ENCODE measurements around the gene ZNF83. TPM values are rescaled to one million over a fixed set of nuclear protein-coding genes. Genes with fewer than 3 reads are reported as not detected.

ZNF83 gene
- total and polyA plus RNA-seq, 7 experiments from 2014 or later, result 17.2 to 113 (median 62.5) TPM

GRCh38 chr19:52673014-52673413 lies 34.9 kb upstream of the ZNF83 start:
- no peaks in the 10 kb centered on the region for H3K9me3 ChIP-seq (ENCODE audit: control insufficient read depth in 2 of 3, low read length in 3 of 3)
- peaks cover 6 to 32% (median 16%) of the 10 kb centered on the region in 7 donors for H3K4me1 Mint-ChIP-seq
- H3K36me3 ChIP-seq (ENCODE audit: control insufficient read depth in 2 of 3, insufficient read depth in 3 of 3, low read length in 3 of 3), result peaks cover 0 to 6% (median 0%) of the 10 kb centered on the region in 3 experiments
- H3K27me3 ChIP-seq (ENCODE audit: control insufficient read depth in 2 of 2, insufficient read depth in 2 of 2, low read length in 2 of 2), result no peaks in the 10 kb centered on the region
- H3K27ac Mint-ChIP-seq, result no peak overlapping the region
- peaks cover 8 to 85% (median 17%) of the 10 kb centered on the region in 11 donors for H3K9me3 Mint-ChIP-seq
- peaks cover 17 to 80% (median 71%) of the 10 kb centered on the region in 5 donors for H3K36me3 Mint-ChIP-seq
- H3K4me1 ChIP-seq (ENCODE audit: control insufficient read depth in 2 of 2, insufficient read depth in 2 of 2, low read length in 2 of 2), result no peaks in the 10 kb centered on the region
- no peak overlapping the region for H3K27ac ChIP-seq (ENCODE audit: low read depth, low read length)
- DNase-seq (no peak), ATAC-seq (no peak)
- ChIA-PET POLR2A (no interaction called here), CTCF (no interaction called here)
- no peaks in the 10 kb centered on the region for H3K27me3 Mint-ChIP-seq
- intact Hi-C loops (cut with micrococcal nuclease), result no loop called here
- H3K4me3 ChIP-seq (ENCODE audit: low read length), result no peak overlapping the region
- H3K4me3 Mint-ChIP-seq, result no peak overlapping the region

GRCh38 chr19:52670046-52670445 lies 31.9 kb upstream of the ZNF83 start:
- H3K4me3 ChIP-seq (ENCODE audit: low read length), result no peak overlapping the region
- H3K27me3 ChIP-seq (ENCODE audit: control insufficient read depth in 2 of 2, insufficient read depth in 2 of 2, low read length in 2 of 2), result no peaks in the 10 kb centered on the region
- H3K27me3 Mint-ChIP-seq, result no peaks in the 10 kb centered on the region
- peaks cover 0 to 87% (median 7%) of the 10 kb centered on the region in 11 donors for H3K9me3 Mint-ChIP-seq
- no peaks in the 10 kb centered on the region for H3K9me3 ChIP-seq (ENCODE audit: control insufficient read depth in 2 of 3, low read length in 3 of 3)
- H3K27ac ChIP-seq (ENCODE audit: low read depth, low read length), result no peak overlapping the region
- H3K27ac Mint-ChIP-seq, result peak overlapping the region in 1 of 9 donors; percentile 72
- H3K4me1 Mint-ChIP-seq, result peaks cover 6 to 25% (median 12%) of the 10 kb centered on the region in 7 donors
- ATAC-seq (no peak), DNase-seq (no peak)
- peaks cover 0 to 6% (median 0%) of the 10 kb centered on the region in 3 experiments for H3K36me3 ChIP-seq (ENCODE audit: control insufficient read depth in 2 of 3, insufficient read depth in 3 of 3, low read length in 3 of 3)
- H3K36me3 Mint-ChIP-seq, result peaks cover 10 to 86% (median 74%) of the 10 kb centered on the region in 5 donors
- CTCF ChIA-PET, result interaction anchor here (0.6 kb wide), 1 partner anchor 113 kb away, joined by 4 read pairs; no protein-coding TSS in a partner anchor
- intact Hi-C loops (cut with micrococcal nuclease), result no loop called here
- POLR2A ChIA-PET, result no interaction called here
- no peak overlapping the region for H3K4me3 Mint-ChIP-seq
- no peaks in the 10 kb centered on the region for H3K4me1 ChIP-seq (ENCODE audit: control insufficient read depth in 2 of 2, insufficient read depth in 2 of 2, low read length in 2 of 2)

GRCh38 chr19:52669586-52669985 lies 31.4 kb upstream of the ZNF83 start:
- Histone ChIP-seq H3K36me3 (ENCODE audit: control insufficient read depth in 2 of 3, insufficient read depth in 3 of 3, low read length in 3 of 3) (peaks cover 0 to 6% (median 0%) of the 10 kb centered on the region in 3 experiments), H3K27me3 (ENCODE audit: control insufficient read depth in 2 of 2, insufficient read depth in 2 of 2, low read length in 2 of 2) (no peaks in the 10 kb centered on the region), H3K27ac (ENCODE audit: low read depth, low read length) (no peak overlapping the region), H3K4me3 (ENCODE audit: low read length) (no peak overlapping the region), H3K9me3 (ENCODE audit: control insufficient read depth in 2 of 3, low read length in 3 of 3) (no peaks in the 10 kb centered on the region), H3K4me1 (ENCODE audit: control insufficient read depth in 2 of 2, insufficient read depth in 2 of 2, low read length in 2 of 2) (no peaks in the 10 kb centered on the region)
- Mint-ChIP-seq H3K4me3 (no peak overlapping the region), H3K36me3 (peaks cover 7 to 85% (median 74%) of the 10 kb centered on the region in 5 donors), H3K4me1 (peaks cover 5 to 21% (median 12%) of the 10 kb centered on the region in 7 donors), H3K27ac (peak overlapping the region in 1 of 9 donors; percentile 72), H3K9me3 (peaks cover 0 to 82% (median 6%) of the 10 kb centered on the region in 11 donors), H3K27me3 (no peaks in the 10 kb centered on the region)
- ChIA-PET POLR2A (no interaction called here), CTCF (interaction anchor here (0.6 kb wide), 1 partner anchor 113 kb away, joined by 4 read pairs; no protein-coding TSS in a partner anchor)
- intact Hi-C loops (cut with micrococcal nuclease), result no loop called here
- ATAC-seq, result no peak
- no peak for DNase-seq

- H3K4me3 Mint-ChIP-seq, result no peak overlapping the region
- H3K36me3 ChIP-seq (ENCODE audit: control insufficient read depth in 2 of 3, insufficient read depth in 3 of 3, low read length in 3 of 3), result peaks cover 0 to 6% (median 0%) of the 10 kb centered on the region in 3 experiments
- H3K27me3 Mint-ChIP-seq, result no peaks in the 10 kb centered on the region
- CTCF ChIA-PET, result no interaction called here
- no peak overlapping the region for H3K4me3 ChIP-seq (ENCODE audit: low read length)
- peaks cover 7 to 80% (median 72%) of the 10 kb centered on the region in 5 donors for H3K36me3 Mint-ChIP-seq
- POLR2A ChIA-PET, result no interaction called here
- no peak for ATAC-seq
- H3K27me3 ChIP-seq (ENCODE audit: control insufficient read depth in 2 of 2, insufficient read depth in 2 of 2, low read length in 2 of 2), result no peaks in the 10 kb centered on the region
- peaks cover 0 to 76% (median 6%) of the 10 kb centered on the region in 11 donors for H3K9me3 Mint-ChIP-seq
- H3K4me1 Mint-ChIP-seq, result peaks cover 5 to 13% (median 8%) of the 10 kb centered on the region in 7 donors
- no peak for DNase-seq
- intact Hi-C loops (cut with micrococcal nuclease), result no loop called here
- no peaks in the 10 kb centered on the region for H3K4me1 ChIP-seq (ENCODE audit: control insufficient read depth in 2 of 2, insufficient read depth in 2 of 2, low read length in 2 of 2)
- H3K27ac ChIP-seq (ENCODE audit: low read depth, low read length), result no peak overlapping the region
- no peak overlapping the region for H3K27ac Mint-ChIP-seq
- H3K9me3 ChIP-seq (ENCODE audit: control insufficient read depth in 2 of 3, low read length in 3 of 3), result no peaks in the 10 kb centered on the region
Observed at GRCh38 chr19:52667972-52668371, 29.8 kb upstream of the ZNF83 start.

GRCh38 chr19:52666506-52666905 lies 28.4 kb upstream of the ZNF83 start:
- H3K27me3 ChIP-seq (ENCODE audit: control insufficient read depth in 2 of 2, insufficient read depth in 2 of 2, low read length in 2 of 2), result no peaks in the 10 kb centered on the region
- ChIA-PET POLR2A (no interaction called here), CTCF (no interaction called here)
- peaks cover 7 to 85% (median 79%) of the 10 kb centered on the region in 5 donors for H3K36me3 Mint-ChIP-seq
- H3K4me3 ChIP-seq (ENCODE audit: low read length), result no peak overlapping the region
- peaks cover 0 to 6% (median 1%) of the 10 kb centered on the region in 3 experiments for H3K36me3 ChIP-seq (ENCODE audit: control insufficient read depth in 2 of 3, insufficient read depth in 3 of 3, low read length in 3 of 3)
- H3K27ac Mint-ChIP-seq, result no peak overlapping the region
- no peaks in the 10 kb centered on the region for H3K9me3 ChIP-seq (ENCODE audit: control insufficient read depth in 2 of 3, low read length in 3 of 3)
- peaks cover 5 to 21% (median 7%) of the 10 kb centered on the region in 7 donors for H3K4me1 Mint-ChIP-seq
- H3K4me1 ChIP-seq (ENCODE audit: control insufficient read depth in 2 of 2, insufficient read depth in 2 of 2, low read length in 2 of 2), result no peaks in the 10 kb centered on the region
- H3K27me3 Mint-ChIP-seq, result no peaks in the 10 kb centered on the region
- H3K27ac ChIP-seq (ENCODE audit: low read depth, low read length), result no peak overlapping the region
- intact Hi-C loops (cut with micrococcal nuclease), result no loop called here
- no peak overlapping the region for H3K4me3 Mint-ChIP-seq
- DNase-seq (no peak), ATAC-seq (no peak)
- peaks cover 0 to 78% (median 6%) of the 10 kb centered on the region in 11 donors for H3K9me3 Mint-ChIP-seq

- H3K4me1 ChIP-seq (ENCODE audit: control insufficient read depth in 2 of 2, insufficient read depth in 2 of 2, low read length in 2 of 2), result no peaks in the 10 kb centered on the region
- DNase-seq, result no peak
- Mint-ChIP-seq H3K4me3 (no peak overlapping the region), H3K27ac (no peak overlapping the region), H3K27me3 (no peaks in the 10 kb centered on the region), H3K9me3 (peaks cover 0 to 78% (median 7%) of the 10 kb centered on the region in 11 donors), H3K4me1 (peaks cover under 1 to 16% (median 7%) of the 10 kb centered on the region in 7 donors), H3K36me3 (peaks cover 8 to 88% (median 80%) of the 10 kb centered on the region in 5 donors)
- H3K36me3 ChIP-seq (ENCODE audit: control insufficient read depth in 2 of 3, insufficient read depth in 3 of 3, low read length in 3 of 3), result peaks cover 0 to 6% (median under 1%) of the 10 kb centered on the region in 3 experiments
- H3K4me3 ChIP-seq (ENCODE audit: low read length), result no peak overlapping the region
- ChIA-PET POLR2A (no interaction called here), CTCF (no interaction called here)
- H3K27me3 ChIP-seq (ENCODE audit: control insufficient read depth in 2 of 2, insufficient read depth in 2 of 2, low read length in 2 of 2), result no peaks in the 10 kb centered on the region
- no peak for ATAC-seq
- no peaks in the 10 kb centered on the region for H3K9me3 ChIP-seq (ENCODE audit: control insufficient read depth in 2 of 3, low read length in 3 of 3)
- H3K27ac ChIP-seq (ENCODE audit: low read depth, low read length), result no peak overlapping the region
- intact Hi-C loops (cut with micrococcal nuclease), result no loop called here
Observed at GRCh38 chr19:52665529-52665928, 27.4 kb upstream of the ZNF83 start.

- Histone ChIP-seq H3K27ac (ENCODE audit: low read depth, low read length) (no peak overlapping the region), H3K4me1 (ENCODE audit: control insufficient read depth in 2 of 2, insufficient read depth in 2 of 2, low read length in 2 of 2) (no peaks in the 10 kb centered on the region), H3K27me3 (ENCODE audit: control insufficient read depth in 2 of 2, insufficient read depth in 2 of 2, low read length in 2 of 2) (no peaks in the 10 kb centered on the region), H3K9me3 (ENCODE audit: control insufficient read depth in 2 of 3, low read length in 3 of 3) (no peaks in the 10 kb centered on the region), H3K4me3 (ENCODE audit: low read length) (no peak overlapping the region), H3K36me3 (ENCODE audit: control insufficient read depth in 2 of 3, insufficient read depth in 3 of 3, low read length in 3 of 3) (peaks cover 0 to 11% (median 0%) of the 10 kb centered on the region in 3 experiments)
- Mint-ChIP-seq H3K27me3 (no peaks in the 10 kb centered on the region), H3K27ac (no peak overlapping the region), H3K4me3 (no peak overlapping the region), H3K9me3 (peaks cover under 1 to 78% (median 7%) of the 10 kb centered on the region in 11 donors), H3K4me1 (peaks cover 0 to 16% (median 4%) of the 10 kb centered on the region in 7 donors), H3K36me3 (peaks cover 10 to 88% (median 82%) of the 10 kb centered on the region in 5 donors)
- ChIA-PET POLR2A (no interaction called here), CTCF (no interaction called here)
- intact Hi-C loops (cut with micrococcal nuclease), result no loop called here
- DNase-seq (no peak), ATAC-seq (no peak)
Observed at GRCh38 chr19:52665027-52665426, 26.9 kb upstream of the ZNF83 start.
